Tibial nerve (tissue), 4 donors: ENCODE results near the gene FAAH.

Source experiments
- CTCF ChIP-seq, 5 experiments: fragments of 200-600 bp in 3 of 5; fragments of 450-650 bp in 2 of 5; sonication (generic) in 3 of 5; IDR thresholded peaks; one replicate each; pipeline ENCODE4 v1.5.1; 2016 to 2019; ENCODE audit warnings: antibody characterized with exemption in 5 of 5, mild to moderate bottlenecking in 3 of 5, moderate library complexity in 2 of 5
- EP300 ChIP-seq, 2 donors: sonication (generic); formaldehyde crosslinking; IDR thresholded peaks; one replicate each; pipeline ENCODE4 v1.6.1; 2017; ENCODE audit warnings: antibody characterized with exemption in 2 of 2, mild to moderate bottlenecking in 1 of 2
- POLR2A ChIP-seq, 2 donors: fragments of 450-650 bp; IDR thresholded peaks; one replicate each; pipeline ENCODE4 v1.6.1; 2017; ENCODE audit warnings: antibody characterized with exemption in 2 of 2, mild to moderate bottlenecking in 2 of 2, moderate library complexity in 2 of 2

GRCh38 chr1:46345281-46345680 lies 48.8 kb upstream of the FAAH start:
- TF ChIP-seq CTCF (IDR thresholded peaks at IDR 0.05) = no peak
- no peak for TF ChIP-seq POLR2A (IDR thresholded peaks at IDR 0.05)
- no peak for TF ChIP-seq EP300 (IDR thresholded peaks at IDR 0.05)
